Lower leg skin (tissue), 4 donors: Measurements from ENCODE around the gene CHD6. TPM values are rescaled to one million over a fixed set of nuclear protein-coding genes. Genes with fewer than 3 reads are reported as not detected.

Experiments
- DNase-seq, 2 donors: peaks; one replicate each; pipeline ENCODE4 v3.0.0-alpha.2; 2019; ENCODE audit warnings: low spot score in 2 of 2
- H3K4me3 ChIP-seq: fragments of 200-600 bp; sonication (generic); 2 replicates; pipeline ENCODE4 v1.5.1; 2017; ENCODE audit warnings: mild to moderate bottlenecking, low read depth; ENCODE audit not compliant: poor library complexity, severe bottlenecking
- CTCF ChIP-seq, 3 donors: fragments of 450-650 bp; IDR thresholded peaks; one replicate each; pipeline ENCODE4 v1.5.1; 2016; ENCODE audit warnings: antibody characterized with exemption in 3 of 3, mild to moderate bottlenecking in 3 of 3, moderate library complexity in 2 of 3
- POLR2A ChIP-seq, 2 donors: fragments of 450-650 bp; IDR thresholded peaks; one replicate each; pipeline ENCODE4 v1.6.1; 2016 to 2017; ENCODE audit warnings: antibody characterized with exemption in 2 of 2, mild to moderate bottlenecking in 1 of 2, moderate library complexity in 1 of 2
- WGBS, 2 donors: methylation state at CpG; one replicate each; pipeline ENCODE4 v1.1.5; 2018; 5-methylcytosine and 5-hydroxymethylcytosine counted together
- intact Hi-C: fragments of 100-400 bp; cut with DNase I; formaldehyde crosslinking; loops from one replicate; pipeline ENCODE4 v1.15.0; 2023; ENCODE audit warnings: low total_unique reads
- total RNA-seq, 4 donors: library from RNA; depleted of rRNA; stranded (reverse); fragments of >200 nt; gene quantifications; one replicate each; pipeline ENCODE4 v1.1.0, GENCODE V29; 2016

CHD6 gene
- total RNA-seq, 4 donors from 2014 or later, result 29.7 to 40.1 (median 37.7) TPM

GRCh38 chr20:41390889-41391288 lies 227.3 kb downstream of the CHD6 start:
- H3K4me3 ChIP-seq, result no peak overlapping the region
- intact Hi-C loops, result no loop called here
- WGBS, 2 donors, result 91 to 94% methylated on average over 3 of the region's 3 CpGs
- peak in 1 of 2 donors; percentile 18 for DNase-seq
- TF ChIP-seq CTCF (IDR thresholded peaks at IDR 0.05) (no peak), POLR2A (IDR thresholded peaks at IDR 0.05) (no peak)

- no peak for TF ChIP-seq POLR2A (IDR thresholded peaks at IDR 0.05)
- TF ChIP-seq CTCF (IDR thresholded peaks at IDR 0.05), result no peak
- 42 to 52% methylated on average over 9 of the region's 9 CpGs for WGBS, 2 donors
- intact Hi-C loops, result no loop called here
These were observed 230.7 kb downstream of the CHD6 start for GRCh38 chr20:41387444-41387851.

GRCh38 chr20:41386502-41387427 lies 231.4 kb downstream of the CHD6 start:
- WGBS, 2 donors, result 63 to 68% methylated on average over 14 of the region's 14 CpGs
- intact Hi-C loops, result no loop called here
- H3K4me3 ChIP-seq, result no peak overlapping the region
- no peak for TF ChIP-seq POLR2A (IDR thresholded peaks at IDR 0.05)
- no peak for TF ChIP-seq CTCF (IDR thresholded peaks at IDR 0.05)
- DNase-seq, result no peak

More at GRCh38 chr20:41387444-41387851, 230.7 kb downstream of the CHD6 start:
- no peak overlapping the region for H3K4me3 ChIP-seq
- DNase-seq, result no peak

- TF ChIP-seq POLR2A (IDR thresholded peaks at IDR 0.05), result no peak
- no peak for TF ChIP-seq CTCF (IDR thresholded peaks at IDR 0.05)
- DNase-seq, result no peak
- 59 to 67% methylated on average over 7 of the region's 7 CpGs for WGBS, 2 donors
- no peak overlapping the region for H3K4me3 ChIP-seq
- intact Hi-C loops, result no loop called here
These were observed 235.3 kb downstream of the CHD6 start for GRCh38 chr20:41382791-41383305.

- intact Hi-C loops, result no loop called here
- 45% methylated on average over 12 of the region's 12 CpGs for WGBS, 2 donors
- H3K4me3 ChIP-seq, result no peak overlapping the region
- TF ChIP-seq CTCF (IDR thresholded peaks at IDR 0.05), result no peak
- TF ChIP-seq POLR2A (IDR thresholded peaks at IDR 0.05), result no peak
- no peak for DNase-seq
These were observed 237.5 kb downstream of the CHD6 start for GRCh38 chr20:41380551-41381193.
